DMS 273 (cell line): Measurements from ENCODE around the gene KMT5C.

Source experiments
- DNase-seq: peaks from one replicate; lab custom pipeline; 2025; ENCODE audit not compliant: unreplicated experiment; lab: John Stamatoyannopoulos, UW

The KMT5C gene

DNA sequence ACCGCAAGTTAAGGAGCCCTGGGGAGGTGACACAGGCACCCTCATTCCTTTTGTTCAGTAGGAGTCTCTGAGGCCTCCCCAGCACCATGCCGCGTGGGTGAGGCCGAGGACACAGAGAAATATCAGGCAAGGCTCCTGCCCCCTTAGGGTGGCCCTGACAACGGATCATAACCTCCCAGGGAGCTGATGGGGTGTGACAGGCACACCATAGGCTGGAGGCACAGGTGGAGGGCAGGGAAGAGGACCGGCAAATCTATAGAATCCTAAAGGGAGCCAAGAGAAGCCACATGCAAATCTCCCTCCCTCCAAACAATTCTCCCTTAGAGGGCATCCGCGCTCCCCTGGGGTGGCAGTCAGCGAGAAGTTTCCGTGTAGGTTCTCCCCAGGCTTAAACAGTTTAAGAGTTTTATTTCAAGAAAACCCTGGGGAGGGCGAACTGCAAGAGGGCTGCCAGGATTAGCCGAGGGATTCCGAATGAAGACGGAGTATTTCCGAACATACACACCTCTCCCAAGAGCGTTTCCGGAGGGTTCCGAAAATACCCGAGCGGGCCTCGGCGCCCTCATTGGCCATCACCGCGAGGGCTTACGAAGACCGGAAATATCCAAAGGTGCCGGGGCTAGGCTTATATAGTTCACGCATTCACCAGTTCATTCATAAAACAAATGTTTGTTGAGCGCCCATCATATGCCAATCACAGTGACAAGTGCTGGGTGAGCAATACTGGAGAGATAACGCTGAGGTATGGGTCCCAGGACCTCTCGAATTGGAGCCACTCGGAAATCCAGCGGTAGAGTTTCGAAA is 45.4 kb downstream of the KMT5C start:
- peak; percentile 99 for DNase-seq

- DNase-seq, result peak; percentile 100
These were observed 46.2 kb downstream of the KMT5C start, which contains the start of gene RPL28 for GRCh38 chr19:55385724-55386492. RPL28 (plus strand) TSS chr19:55385932; CDS start chr19:55386358, 426 bp downstream.

GRCh38 chr19:55386493-55386971 is 46.9 kb downstream of the KMT5C start:
- DNase-seq, result no peak

DNA sequence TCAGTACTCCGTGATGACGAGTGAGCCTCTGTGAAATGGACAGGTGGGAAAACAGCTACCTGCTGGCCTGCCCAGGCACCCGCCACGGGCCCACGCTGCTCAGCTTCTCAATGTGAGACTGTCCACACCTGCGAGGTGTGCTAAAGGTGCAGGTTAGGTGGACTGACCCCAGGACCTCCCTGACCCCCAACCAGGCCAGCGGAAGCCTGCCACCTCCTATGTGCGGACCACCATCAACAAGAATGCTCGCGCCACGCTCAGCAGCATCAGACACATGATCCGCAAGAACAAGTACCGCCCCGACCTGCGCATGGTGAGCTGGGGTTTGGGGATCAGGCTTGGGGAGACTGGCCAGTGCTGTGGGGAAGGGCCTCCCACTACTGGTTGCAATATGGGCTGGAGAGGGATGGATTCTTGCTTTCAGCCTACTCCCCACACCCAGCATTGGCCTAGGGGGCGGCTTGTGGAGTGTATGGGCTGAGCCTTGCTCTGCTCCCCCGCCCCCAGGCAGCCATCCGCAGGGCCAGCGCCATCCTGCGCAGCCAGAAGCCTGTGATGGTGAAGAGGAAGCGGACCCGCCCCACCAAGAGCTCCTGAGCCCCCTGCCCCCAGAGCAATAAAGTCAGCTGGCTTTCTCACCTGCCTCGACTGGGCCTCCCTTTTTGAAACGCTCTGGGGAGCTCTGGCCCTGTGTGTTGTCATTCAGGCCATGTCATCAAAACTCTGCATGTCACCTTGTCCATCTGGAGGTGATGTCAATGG is 48.2 kb downstream of the KMT5C start:
- DNase-seq, result no peak

GRCh38 chr19:55389386-55390317 is 50.0 kb downstream of the KMT5C start:
- no peak for DNase-seq

DNA sequence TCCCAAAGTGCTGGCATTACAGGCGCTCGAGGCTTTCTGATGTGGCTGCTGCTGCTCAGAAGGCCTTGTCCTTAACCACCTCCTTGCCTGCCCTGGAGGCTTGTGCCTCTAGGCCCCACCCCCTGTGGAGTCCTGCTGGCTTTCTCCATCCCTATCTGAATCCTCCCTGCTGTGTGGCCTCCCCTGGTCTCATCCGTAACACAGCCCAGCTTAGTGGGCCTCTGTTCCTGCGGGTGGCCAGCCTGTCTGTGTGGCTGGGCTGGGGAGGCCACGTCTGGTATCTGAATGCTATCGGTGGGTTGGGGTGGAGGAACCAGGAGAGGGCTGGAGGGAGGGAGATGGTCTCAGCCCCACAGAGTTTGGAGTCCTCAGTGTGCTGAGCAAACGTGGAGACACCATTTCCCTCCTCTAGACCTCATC is 50.8 kb downstream of the KMT5C start:
- peak; percentile 63 for DNase-seq

- peak; percentile 59 for DNase-seq
These were observed 51.6 kb downstream of the KMT5C start for GRCh38 chr19:55391191-55391670.

GRCh38 chr19:55391702-55392615 is 52.3 kb downstream of the KMT5C start:
- peak; percentile 59 for DNase-seq

GRCh38 chr19:55392820-55393761 is 53.4 kb downstream of the KMT5C start:
- DNase-seq, result no peak
